GM18508 (cell line): ENCODE data around the gene TTR.

Source experiments
- ATAC-seq: cut with Tn5 transposase; IDR thresholded peaks from one replicate; pipeline ENCODE4 v1.9.1; 2021; ENCODE audit warnings: moderate number of reproducible peaks; ENCODE audit not compliant: insufficient read depth, unreplicated experiment

Gene TTR

GRCh38 chr18:31612124-31612523, 20.4 kb downstream of the TTR start:
- ATAC-seq, result no peak

- ATAC-seq, result no peak
These were observed 22.4 kb downstream of the TTR start for GRCh38 chr18:31614044-31614443.

- ATAC-seq, result no peak
These were observed 24.9 kb downstream of the TTR start for GRCh38 chr18:31616586-31616985.

- ATAC-seq, result no peak
These were observed 25.5 kb downstream of the TTR start for GRCh38 chr18:31617031-31617717.

GRCh38 chr18:31618801-31619200, 27.1 kb downstream of the TTR start:
- ATAC-seq, result no peak

GRCh38 chr18:31619291-31619690, 27.6 kb downstream of the TTR start:
- ATAC-seq, result no peak

GRCh38 chr18:31624892-31625640, 33.4 kb downstream of the TTR start:
- ATAC-seq, result no peak

GRCh38 chr18:31626409-31626808, 34.7 kb downstream of the TTR start:
- no peak for ATAC-seq

GRCh38 chr18:31630549-31630948, 38.9 kb downstream of the TTR start:
- ATAC-seq, result no peak

- no peak for ATAC-seq
These were observed 39.8 kb downstream of the TTR start for GRCh38 chr18:31631526-31631925.

- ATAC-seq, result no peak
These were observed 40.7 kb downstream of the TTR start for GRCh38 chr18:31632356-31632755.

- no peak for ATAC-seq
These were observed 42.0 kb downstream of the TTR start for GRCh38 chr18:31633392-31634330.

GRCh38 chr18:31634331-31634713, 42.6 kb downstream of the TTR start:
- ATAC-seq, result peak; percentile 98

- no peak for ATAC-seq
These were observed 44.7 kb downstream of the TTR start for GRCh38 chr18:31636387-31636786.

- no peak for ATAC-seq
These were observed 45.8 kb downstream of the TTR start for GRCh38 chr18:31637445-31637844.

- ATAC-seq, result no peak
These were observed 51.3 kb downstream of the TTR start for GRCh38 chr18:31643003-31643402.

GRCh38 chr18:31645411-31645810, 53.7 kb downstream of the TTR start:
- no peak for ATAC-seq

- no peak for ATAC-seq
These were observed 54.9 kb downstream of the TTR start for GRCh38 chr18:31646332-31647126.

GRCh38 chr18:31647127-31647753, 55.6 kb downstream of the TTR start:
- no peak for ATAC-seq
